H1 (cell line): ENCODE results near the gene ZRANB3. TPM values are rescaled to one million over a fixed set of nuclear protein-coding genes. Genes with fewer than 3 reads are reported as not detected.

ENCODE experiments used
- CTCF ChIA-PET: fragments of 300-600 bp; sonication (Branson Sonifier 250); formaldehyde crosslinking; loops from one replicate; lab custom pipeline; 2021; ENCODE audit not compliant: partially characterized antibody; lab: Charles Lee
- POLR2A ChIA-PET: fragments of 300-600 bp; sonication (Branson Sonifier 250); formaldehyde crosslinking; loops from one replicate; lab custom pipeline; 2021; ENCODE audit warnings: inconsistent platforms; ENCODE audit not compliant: partially characterized antibody; lab: Charles Lee
- DNase-seq, 2 experiments: peaks; one replicate each; pipeline versions ENCODE4 v3.0.0 to v3.0.0-alpha.2; 2010 to 2022; ENCODE audit warnings: low spot score in 2 of 2, low read depth in 1 of 2, mixed read lengths in 1 of 2
- FAIRE-seq: peaks from 2 replicates; lab custom pipeline; 2011; peaks lifted over from hg19 to GRCh38; lab: Jason Lieb, UNC
- H2AFZ ChIP-seq: 2 replicates; pipeline ENCODE4 v1.8.1; 2012; ENCODE audit warnings: low read length, inconsistent platforms
- H2AK5ac ChIP-seq: 2 replicates; pipeline ENCODE4 v1.6.1; 2013; ENCODE audit warnings: low read depth, low read length
- H2BK120ac ChIP-seq: replicated peaks from 2 replicates; pipeline ENCODE3; 2013; ENCODE audit warnings: low read depth, low read length, inconsistent platforms
- H2BK12ac ChIP-seq: 2 replicates; pipeline ENCODE4 v1.6.1; 2013; ENCODE audit warnings: low read depth, low read length
- H2BK15ac ChIP-seq: 2 replicates; pipeline ENCODE4 v1.6.1; 2013; ENCODE audit warnings: low read length
- H2BK20ac ChIP-seq: 2 replicates; pipeline ENCODE4 v1.6.1; 2013; ENCODE audit warnings: low read length
- H2BK5ac ChIP-seq: 2 replicates; pipeline ENCODE4 v1.6.1; 2013; ENCODE audit warnings: low read depth, low read length
- H3K14ac ChIP-seq: 2 replicates; pipeline ENCODE4 v1.6.1; 2013; ENCODE audit warnings: inconsistent platforms; ENCODE audit not compliant: insufficient read length
- H3K18ac ChIP-seq: 2 replicates; pipeline ENCODE4 v1.6.1; 2013; ENCODE audit warnings: low read length; ENCODE audit errors: extremely low read depth
- H3K23ac ChIP-seq: 2 replicates; pipeline ENCODE4 v1.6.1; 2013; ENCODE audit warnings: inconsistent platforms; ENCODE audit not compliant: insufficient read length
- H3K23me2 ChIP-seq: 2 replicates; pipeline ENCODE4 v1.6.1; 2013; ENCODE audit warnings: low read depth, low read length
- H3K27ac ChIP-seq: 2 replicates; pipeline ENCODE4 v1.6.1; 2011; ENCODE audit warnings: low read depth, low read length, inconsistent platforms
- H3K27me3 ChIP-seq, 4 experiments: replicated peaks in 1 of 4; 1 replicate in 1 of 4; 2 replicates in 3 of 4; pipeline versions ENCODE4 v1.6.1 to v1.8.1; 2011 to 2013; ENCODE audit warnings: low read length in 3 of 4, mild to moderate bottlenecking in 3 of 4, inconsistent platforms in 2 of 4, mixed read lengths in 2 of 4, moderate library complexity in 1 of 4; ENCODE audit not compliant: control insufficient read depth in 3 of 4, insufficient read depth in 3 of 4; ENCODE audit errors: extremely low read depth in 1 of 4
- H3K36me3 ChIP-seq, 4 experiments: 2 replicates each; pipeline versions ENCODE4 v1.6.1 to v1.8.1; 2011 to 2013; ENCODE audit warnings: mild to moderate bottlenecking in 4 of 4, low read length in 3 of 4, moderate library complexity in 2 of 4, control low read depth in 1 of 4, inconsistent platforms in 1 of 4; ENCODE audit not compliant: insufficient read depth in 4 of 4, control insufficient read depth in 2 of 4
- H3K4ac ChIP-seq: replicated peaks from 2 replicates; pipeline ENCODE3; 2013; ENCODE audit warnings: low read length, low read depth, mixed read lengths, inconsistent platforms; ENCODE audit not compliant: insufficient read length
- H3K4me1 ChIP-seq, 4 experiments: replicated peaks in 1 of 4; 1 replicate in 1 of 4; 2 replicates in 3 of 4; pipeline versions ENCODE4 v1.6.1 to v1.8.1; 2011 to 2013; ENCODE audit warnings: low read length in 3 of 4, inconsistent platforms in 2 of 4, mixed read lengths in 1 of 4; ENCODE audit not compliant: insufficient read depth in 4 of 4, control insufficient read depth in 3 of 4
- H3K4me2 ChIP-seq, 2 experiments: 2 replicates each; pipeline versions ENCODE4 v1.6.1 to v1.8.1; 2011 to 2013; ENCODE audit warnings: low read depth in 2 of 2, low read length in 2 of 2, control low read depth in 1 of 2, inconsistent platforms in 1 of 2, mild to moderate bottlenecking in 1 of 2; ENCODE audit not compliant: insufficient read depth in 1 of 2
- H3K4me3 ChIP-seq, 4 experiments: fragments of 200-600, 300-600 bp in 1 of 4; sonication (generic), shearing (Covaris generic), sonication (Bioruptor Twin) in 1 of 4; 2 replicates each; pipeline versions ENCODE4 v1.5.1 to v1.8.1; 2011 to 2016; ENCODE audit warnings: low read length in 4 of 4, low read depth in 3 of 4, control low read depth in 2 of 4, inconsistent platforms in 2 of 4, mild to moderate bottlenecking in 2 of 4, mixed read lengths in 1 of 4, moderate library complexity in 1 of 4; ENCODE audit not compliant: insufficient read depth in 2 of 4; ENCODE audit errors: extremely low read depth in 1 of 4
- H3K56ac ChIP-seq: replicated peaks from 2 replicates; pipeline ENCODE3; 2013; ENCODE audit warnings: low read depth, mild to moderate bottlenecking, mixed read lengths, low read length, inconsistent platforms; ENCODE audit not compliant: insufficient read length
- H3K79me1 ChIP-seq: 2 replicates; pipeline ENCODE4 v1.6.1; 2013; ENCODE audit warnings: low read depth, low read length, control low read depth
- H3K79me2 ChIP-seq, 2 experiments: 2 replicates each; pipeline versions ENCODE4 v1.6.1 to v1.8.1; 2012 to 2013; ENCODE audit warnings: low read length in 2 of 2, mild to moderate bottlenecking in 2 of 2, inconsistent platforms in 1 of 2; ENCODE audit not compliant: insufficient read depth in 2 of 2, control insufficient read depth in 1 of 2
- H3K9ac ChIP-seq, 4 experiments: replicated peaks in 1 of 4; 1 replicate in 1 of 4; 2 replicates in 3 of 4; pipeline versions ENCODE4 v1.6.1 to v1.8.1; 2011 to 2013; ENCODE audit warnings: low read depth in 3 of 4, low read length in 3 of 4, control low read depth in 2 of 4, mild to moderate bottlenecking in 2 of 4, moderate library complexity in 2 of 4, inconsistent platforms in 1 of 4; ENCODE audit errors: extremely low read depth in 1 of 4
- H3K9me3 ChIP-seq, 2 experiments: 2 replicates each; pipeline versions ENCODE4 v1.6.1 to v1.8.1; 2012 to 2013; ENCODE audit warnings: mild to moderate bottlenecking in 2 of 2, moderate library complexity in 2 of 2, control low read depth in 1 of 2, inconsistent platforms in 1 of 2, low read depth in 1 of 2, low read length in 1 of 2, mixed read lengths in 1 of 2; ENCODE audit not compliant: insufficient read depth in 2 of 2
- H4K20me1 ChIP-seq, 2 experiments: replicated peaks in 1 of 2; 2 replicates each; pipeline versions ENCODE3 to v1.8.1; 2011 to 2013; ENCODE audit warnings: inconsistent platforms in 2 of 2, low read length in 2 of 2, mild to moderate bottlenecking in 1 of 2; ENCODE audit not compliant: insufficient read depth in 2 of 2, control insufficient read depth in 1 of 2
- H4K5ac ChIP-seq: 2 replicates; pipeline ENCODE4 v1.6.1; 2013; ENCODE audit warnings: low read length, low read depth, mixed read lengths, inconsistent platforms; ENCODE audit not compliant: insufficient read length
- H4K8ac ChIP-seq: 2 replicates; pipeline ENCODE4 v1.8.0; 2013; ENCODE audit warnings: mild to moderate bottlenecking, moderate library complexity, low read length, inconsistent platforms; ENCODE audit not compliant: insufficient read depth; ENCODE audit errors: extremely low read depth
- H4K91ac ChIP-seq: replicated peaks from 2 replicates; pipeline ENCODE3; 2013; ENCODE audit warnings: low read length, mixed read lengths, inconsistent platforms; ENCODE audit not compliant: insufficient read length
- BRCA1 ChIP-seq: IDR thresholded peaks from 2 replicates; pipeline ENCODE4 v1.6.1; 2012; ENCODE audit warnings: low read depth, low read length, improper control_type of control experiment
- CBX8 ChIP-seq: fragments of 300-800, 300-1000 bp; sonication (generic); IDR thresholded peaks from 2 replicates; pipeline ENCODE4 v1.7.1; 2016; ENCODE audit warnings: low read depth, low read length, borderline replicate concordance
- CEBPB ChIP-seq: IDR thresholded peaks from 2 replicates; pipeline ENCODE4 v1.6.1; 2012; ENCODE audit warnings: low read depth, low read length
- CHD2 ChIP-seq: IDR thresholded peaks from 2 replicates; pipeline ENCODE4 v1.6.1; 2012; ENCODE audit warnings: low read length, improper control_type of control experiment
- EZH2 ChIP-seq: fragments of 200-600 bp; sonication (generic); IDR thresholded peaks from 2 replicates; pipeline ENCODE4 v1.7.1; 2012; ENCODE audit warnings: low read depth, mild to moderate bottlenecking, moderate library complexity, low read length, inconsistent platforms; ENCODE audit not compliant: severe bottlenecking
- PHF8 ChIP-seq: fragments of 200-600 bp; sonication (generic); conservative IDR thresholded peaks from 2 replicates; pipeline ENCODE4 v1.7.1; 2012; ENCODE audit warnings: low read depth, mild to moderate bottlenecking, inconsistent platforms, low read length, moderate library complexity
- POLR2AphosphoS5 ChIP-seq: IDR thresholded peaks from 2 replicates; pipeline ENCODE4 v1.6.1; 2011; ENCODE audit warnings: low read depth, low read length
- RXRA ChIP-seq: IDR thresholded peaks from 2 replicates; pipeline ENCODE4 v1.6.1; 2011; ENCODE audit warnings: low read depth, mild to moderate bottlenecking, low read length, moderate library complexity; ENCODE audit not compliant: insufficient read depth
- SRF ChIP-seq: IDR thresholded peaks from 2 replicates; pipeline ENCODE4 v1.6.1; 2011; ENCODE audit warnings: mild to moderate bottlenecking, low read depth, low read length, moderate library complexity
- SUZ12 ChIP-seq: fragments of 200-600 bp; sonication (generic); IDR thresholded peaks from 2 replicates; pipeline ENCODE4 v1.6.1; 2012; ENCODE audit warnings: mild to moderate bottlenecking, inconsistent platforms, low read length, moderate library complexity, mixed read lengths
- TAF7 ChIP-seq: optimal IDR thresholded peaks from 2 replicates; pipeline ENCODE3; 2011; ENCODE audit warnings: low read depth, mild to moderate bottlenecking, inconsistent platforms, low read length, moderate library complexity, borderline replicate concordance
- TCF12 ChIP-seq: IDR thresholded peaks from 2 replicates; pipeline ENCODE4 v1.6.1; 2011; ENCODE audit warnings: low read depth, mild to moderate bottlenecking, low read length
- WGBS, 2 experiments: shearing (Covaris generic) in 1 of 2; methylation state at CpG; one replicate each; pipeline versions ENCODE4 v1.1.6 to v1.1.7; 2013 to 2015; ENCODE audit warnings: low lambda C conversion rate in 2 of 2, mixed read lengths in 2 of 2, inconsistent platforms in 1 of 2, low coverage in 1 of 2, missing lambda C conversion rate in 1 of 2; ENCODE audit not compliant: insufficient replicate concordance in 2 of 2, insufficient coverage in 1 of 2, insufficient read length in 1 of 2; ENCODE audit errors: extremely low coverage in 1 of 2, missing lambda C conversion rate in 1 of 2; 5-methylcytosine and 5-hydroxymethylcytosine counted together
- polyA plus RNA-seq, 7 experiments: library from polyadenylated mRNA; depleted of rRNA in 3 of 7; stranded (reverse) in 5 of 7; unstranded in 2 of 7; fragments of >200 nt in 5 of 7; fragments of 200-250 nt in 2 of 7; gene quantifications; 1 replicate in 5 of 7; 2 replicates in 1 of 7; 4 replicates in 1 of 7; pipeline versions ENCODE4 v1.2.1 to v1.2.3, GENCODE V29; 2011 to 2013; ENCODE audit warnings: missing spikeins in 2 of 7, mixed read lengths in 2 of 7
- total RNA-seq: library from RNA; stranded (reverse); fragmentation: NEBNext Ultra II Directional; extraction: Animal tissue kit (Norgen Biotek cat#: 25700); gene quantifications from 2 replicates; pipeline ENCODE4 v1.2.1, GENCODE V29; 2021

The ZRANB3 gene
- total and polyA plus RNA-seq, 2 of the 8 experiments (the other 6 are each of a cell fraction or from before 2014, with no cell fraction given): 4.5 to 19.3 TPM

DNA sequence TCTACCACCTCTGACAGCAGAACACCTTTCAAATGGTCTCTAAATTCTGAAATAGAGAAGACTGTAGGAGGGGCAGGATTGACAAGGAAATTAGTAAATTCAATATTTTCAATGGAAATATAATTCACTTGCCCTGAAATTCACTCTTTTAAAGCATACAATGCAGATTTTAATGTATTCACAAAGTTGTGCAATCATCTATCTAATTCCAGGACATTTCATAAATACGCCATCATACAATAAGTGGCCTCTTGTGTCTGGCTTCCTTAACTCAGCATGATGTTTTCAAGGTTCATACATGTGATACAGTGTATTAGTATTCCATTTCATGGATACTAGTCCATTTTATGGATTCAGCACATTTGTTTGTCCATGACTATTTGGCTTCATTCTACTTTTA is 74.2 kb downstream of the ZRANB3 start:
- H3K9ac ChIP-seq: no peak overlapping the region
- DNase-seq: no peak
- H2BK12ac ChIP-seq: no peak overlapping the region
- H3K79me1 ChIP-seq: no peaks in the 10 kb centered on the region
- no peaks in the 10 kb centered on the region for H3K23me2 ChIP-seq
- no peak overlapping the region for H4K5ac ChIP-seq
- H2AFZ ChIP-seq: no peak overlapping the region
- H3K27me3 ChIP-seq: no peaks in the 10 kb centered on the region
- POLR2A ChIA-PET: no interaction called here
- no peaks in the 10 kb centered on the region for H4K20me1 ChIP-seq
- no peak overlapping the region for H2BK5ac ChIP-seq
- H3K27ac ChIP-seq: no peak overlapping the region
- 0 out of 7 replicates have a peak, but pooled peaks cover 0 to 3% (median 0%) of the 10 kb centered on the region in 4 experiments for H3K4me1 ChIP-seq
- peaks cover 10 to 29% of the 10 kb centered on the region in 2 experiments; a peak in 3 of 4 replicates for H3K9me3 ChIP-seq
- no peak overlapping the region for H4K8ac ChIP-seq
- no peak overlapping the region for H4K91ac ChIP-seq
- FAIRE-seq: no peak
- no peak overlapping the region for H3K56ac ChIP-seq
- H3K79me2 ChIP-seq: no peaks in the 10 kb centered on the region
- no peak overlapping the region for H3K18ac ChIP-seq
- H2BK120ac ChIP-seq: no peak overlapping the region
- no peak overlapping the region for H2AK5ac ChIP-seq
- no peak for TF ChIP-seq RXRA
- TF ChIP-seq TCF12: no peak
- no peak for TF ChIP-seq POLR2AphosphoS5
- TF ChIP-seq PHF8: no peak
- TF ChIP-seq SRF: no peak
- no peak for TF ChIP-seq CBX8
- no peak for TF ChIP-seq BRCA1
- no peak for TF ChIP-seq TAF7
- no peak for TF ChIP-seq EZH2
- no peak for TF ChIP-seq CHD2
- no peak for TF ChIP-seq SUZ12
- TF ChIP-seq CEBPB: no peak
- TF ChIP-seq, all 59 proteins: peak for 0
- CTCF ChIA-PET: no interaction called here
- H3K36me3 ChIP-seq: peaks cover 0 to 10% (median 0%) of the 10 kb centered on the region in 4 experiments; a peak in 3 of 8 replicates
- H3K4me3 ChIP-seq: no peak overlapping the region
- no peak overlapping the region for H3K4ac ChIP-seq
- H2BK15ac ChIP-seq: no peak overlapping the region
- H3K14ac ChIP-seq: no peak overlapping the region
- H2BK20ac ChIP-seq: no peak overlapping the region
- H3K4me2 ChIP-seq: no peak overlapping the region
- no peak overlapping the region for H3K23ac ChIP-seq
- WGBS, 2 experiments: 100% methylated on average over 1 of the region's 1 CpG; no CpG with 5 or more reads in 1 of the 2 experiments
